ENCODE data around the gene FNIP1. TPM values are rescaled to one million over a fixed set of nuclear protein-coding genes. Genes with fewer than 3 reads are reported as not detected.

Gene FNIP1
- total RNA-seq, 2 donors from 2014 or later, result 23.5 to 24.2 TPM

DNA sequence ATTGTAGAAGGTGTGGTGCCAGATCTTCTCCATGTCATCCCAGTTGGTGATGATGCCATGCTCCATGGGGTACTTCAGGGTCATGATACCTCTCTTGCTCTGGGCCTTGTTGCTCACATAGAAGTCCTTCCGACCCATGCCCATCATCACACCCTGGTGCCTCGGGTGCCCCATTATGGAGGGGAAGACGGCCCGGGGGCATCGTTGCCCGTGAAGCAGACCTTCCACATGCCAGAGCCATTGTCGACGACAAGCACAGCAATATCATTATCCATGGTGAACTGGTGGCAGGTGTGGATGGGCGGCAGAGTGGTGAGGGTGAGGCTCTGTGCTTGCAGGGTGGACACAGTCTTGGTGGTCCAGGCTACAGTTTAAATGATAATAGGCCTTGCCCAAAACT is 137.0 kb downstream of the FNIP1 start:
- DNase-seq, result no peak
- ATAC-seq, result no peak
- intact Hi-C loops (cut with DNase I), result no loop called here

DNA sequence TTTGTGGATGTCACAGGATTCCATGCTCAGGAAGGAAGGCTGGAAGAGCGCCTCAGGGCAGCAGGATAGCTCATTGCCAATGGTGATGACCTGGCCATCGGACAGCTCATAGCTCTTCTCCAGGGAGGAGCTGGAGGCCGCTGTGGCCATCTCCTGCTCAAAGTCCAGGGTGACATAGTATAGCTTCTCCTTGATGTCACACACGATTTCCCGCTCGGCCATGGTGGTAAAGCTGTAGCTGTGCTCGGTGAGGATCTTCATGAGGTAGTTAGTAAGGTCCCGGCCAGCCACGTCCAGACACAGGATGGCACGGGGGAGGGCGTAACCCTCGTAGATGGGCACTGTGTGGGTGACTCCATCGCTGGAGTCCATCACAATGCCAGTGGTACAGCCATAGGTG is 137.5 kb downstream of the FNIP1 start:
- ATAC-seq (no peak), DNase-seq (no peak)
- intact Hi-C loops (cut with DNase I), result no loop called here

DNA sequence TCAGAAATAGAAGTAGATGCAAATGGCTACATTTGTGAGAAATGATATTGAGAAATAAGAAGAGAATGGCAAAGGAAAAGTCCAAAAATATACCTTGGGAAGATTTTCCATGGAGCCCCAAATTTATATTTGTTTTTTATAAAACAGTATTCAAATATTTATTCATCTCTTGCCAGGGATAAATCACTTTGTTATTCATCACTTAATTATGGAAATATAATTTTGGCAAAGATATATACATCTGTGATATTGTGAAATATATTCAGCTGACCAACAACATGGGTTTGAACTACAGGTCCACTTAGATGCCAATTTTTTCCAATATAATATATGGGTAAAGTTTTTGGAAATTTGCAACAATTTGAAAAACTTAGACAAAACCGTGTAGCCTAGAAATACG is 142.0 kb downstream of the FNIP1 start:
- intact Hi-C loops (cut with DNase I), result no loop called here
- ATAC-seq (no peak), DNase-seq (no peak)

DNA sequence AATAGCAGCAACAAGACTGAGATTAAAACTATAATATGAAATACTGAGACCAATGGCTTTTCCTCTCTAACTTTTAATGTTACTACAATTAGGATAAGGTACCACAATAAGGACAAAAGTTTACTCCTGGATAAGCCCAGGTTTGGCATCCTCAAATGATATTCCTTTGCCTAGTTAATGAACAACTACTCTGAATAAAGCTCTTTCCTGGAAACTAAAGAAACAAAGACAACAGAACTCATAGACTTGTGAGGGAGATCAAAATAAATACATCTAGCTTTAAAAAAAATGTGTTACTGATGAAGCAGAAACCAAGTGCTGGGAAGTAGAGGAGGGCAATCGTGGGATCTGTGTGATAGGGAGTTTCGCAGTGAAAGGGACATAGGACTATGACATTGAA is 142.5 kb downstream of the FNIP1 start:
- intact Hi-C loops (cut with DNase I), result no loop called here
- DNase-seq (no peak), ATAC-seq (no peak)

DNA sequence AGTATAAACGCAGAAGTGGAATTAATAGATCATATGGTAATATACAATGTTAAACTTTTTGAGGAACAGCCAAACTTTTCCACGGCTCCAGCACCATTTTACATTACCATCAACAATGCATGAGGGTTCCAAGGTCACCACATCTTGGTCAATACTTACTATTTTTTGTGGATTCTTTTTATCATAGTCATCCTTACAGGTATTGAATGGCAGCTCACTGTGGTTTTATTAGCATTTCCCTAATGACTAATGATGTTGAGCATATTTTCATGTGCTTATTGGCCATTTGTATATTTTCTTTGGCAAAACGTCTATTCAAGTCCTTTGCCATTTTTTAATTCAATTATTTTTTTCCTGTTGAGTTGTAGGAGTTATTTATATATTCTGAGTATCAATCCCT is 147.7 kb downstream of the FNIP1 start:
- no peak for ATAC-seq
- no peak for DNase-seq
- intact Hi-C loops (cut with DNase I), result no loop called here

DNA sequence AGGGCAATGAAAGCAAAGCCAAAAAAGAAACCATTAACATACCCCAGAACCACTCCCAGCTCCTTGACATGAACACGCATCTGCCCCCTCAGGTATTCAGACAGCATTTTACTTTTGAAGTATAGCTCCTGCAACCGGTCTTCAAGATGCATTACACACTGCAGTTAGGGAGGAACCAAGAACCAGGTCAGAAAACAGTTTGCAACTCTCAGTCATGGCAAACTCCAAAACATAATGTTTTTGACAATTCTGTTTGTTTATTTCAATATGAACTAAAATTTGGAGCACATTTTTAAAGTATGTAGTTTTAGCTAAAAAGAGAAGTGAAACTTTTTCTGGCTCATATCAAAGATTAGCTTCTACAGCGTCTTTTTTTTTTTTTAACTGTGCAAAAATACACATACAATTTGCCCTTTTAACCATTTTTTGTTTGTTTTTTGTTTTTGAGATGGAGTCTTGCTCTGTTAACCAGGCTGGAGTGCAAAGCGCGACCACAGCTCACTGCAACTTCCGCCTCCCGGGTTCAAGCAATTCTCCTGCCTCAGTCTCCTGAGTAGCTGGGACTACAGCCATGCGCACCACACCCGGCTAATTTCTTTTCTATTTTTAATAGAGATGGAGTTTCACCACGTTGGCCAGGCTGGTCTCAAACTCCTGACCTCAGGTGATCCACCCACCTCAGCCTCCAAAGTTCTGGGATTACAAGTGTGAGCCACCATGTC is 149.6 kb downstream of the FNIP1 start:
- intact Hi-C loops (cut with DNase I), result no loop called here
- ATAC-seq (no peak), DNase-seq (no peak)

DNA sequence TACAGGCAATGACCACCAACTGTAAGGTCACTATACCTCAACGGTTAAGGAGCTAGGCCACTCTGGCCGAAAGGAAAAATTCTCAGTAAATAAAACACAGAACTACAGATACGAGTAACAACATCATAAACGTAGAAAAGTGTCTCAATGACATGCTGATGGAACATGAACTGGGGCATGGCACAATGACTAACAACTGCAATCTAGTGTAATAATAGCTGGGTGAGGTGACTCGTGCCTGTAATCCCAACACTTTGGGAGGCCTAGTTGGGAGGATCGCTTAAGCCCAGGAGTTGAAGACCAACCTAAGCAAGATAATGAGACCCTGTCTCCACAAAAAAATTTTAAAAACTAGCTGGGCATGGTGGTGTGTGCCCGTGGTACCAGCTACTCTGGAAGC is 152.0 kb downstream of the FNIP1 start:
- no peak for ATAC-seq

DNA sequence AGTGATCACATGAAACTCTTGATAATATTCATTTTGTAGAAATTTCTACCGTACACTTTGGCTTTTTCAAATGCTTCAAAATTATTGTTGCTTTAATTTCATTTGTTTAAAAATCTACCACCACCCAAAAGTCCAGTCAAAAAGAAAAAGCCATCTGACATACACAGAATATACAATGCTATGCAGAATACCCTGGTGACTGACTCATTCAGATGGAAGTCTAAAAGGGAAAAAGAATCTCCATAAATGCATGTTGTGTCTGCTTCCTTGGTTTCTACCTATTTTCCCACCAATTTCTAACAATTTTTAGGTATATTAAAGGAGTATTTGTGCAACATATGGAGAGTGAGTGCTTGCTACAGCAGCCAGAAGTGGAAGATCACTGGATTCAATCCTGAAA is 152.4 kb downstream of the FNIP1 start:
- intact Hi-C loops (cut with DNase I), result no loop called here
- ATAC-seq (no peak), DNase-seq (no peak)

More for the DNA sequence above, 152.0 kb downstream of the FNIP1 start:
- no peak for DNase-seq
- intact Hi-C loops (cut with DNase I), result no loop called here

DNA sequence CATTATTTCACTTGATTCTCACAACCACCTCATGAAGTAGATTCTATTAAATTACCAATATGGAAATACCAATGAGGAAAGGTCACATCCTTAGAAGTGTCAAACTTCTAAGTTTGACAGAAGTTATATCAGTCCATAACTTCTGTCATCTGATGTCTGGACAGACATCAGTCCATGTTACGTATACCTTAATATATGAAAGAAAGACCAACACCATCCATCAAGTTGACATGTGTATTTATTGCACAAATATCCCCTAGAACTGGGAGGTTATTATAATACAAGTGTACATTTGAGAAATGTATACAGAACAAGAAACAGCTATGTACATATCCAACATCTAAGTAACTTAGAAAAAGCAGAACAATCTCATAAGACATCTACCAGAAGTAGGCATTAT is 155.3 kb downstream of the FNIP1 start:
- intact Hi-C loops (cut with DNase I), result no loop called here
- DNase-seq, result no peak
- ATAC-seq, result no peak

DNA sequence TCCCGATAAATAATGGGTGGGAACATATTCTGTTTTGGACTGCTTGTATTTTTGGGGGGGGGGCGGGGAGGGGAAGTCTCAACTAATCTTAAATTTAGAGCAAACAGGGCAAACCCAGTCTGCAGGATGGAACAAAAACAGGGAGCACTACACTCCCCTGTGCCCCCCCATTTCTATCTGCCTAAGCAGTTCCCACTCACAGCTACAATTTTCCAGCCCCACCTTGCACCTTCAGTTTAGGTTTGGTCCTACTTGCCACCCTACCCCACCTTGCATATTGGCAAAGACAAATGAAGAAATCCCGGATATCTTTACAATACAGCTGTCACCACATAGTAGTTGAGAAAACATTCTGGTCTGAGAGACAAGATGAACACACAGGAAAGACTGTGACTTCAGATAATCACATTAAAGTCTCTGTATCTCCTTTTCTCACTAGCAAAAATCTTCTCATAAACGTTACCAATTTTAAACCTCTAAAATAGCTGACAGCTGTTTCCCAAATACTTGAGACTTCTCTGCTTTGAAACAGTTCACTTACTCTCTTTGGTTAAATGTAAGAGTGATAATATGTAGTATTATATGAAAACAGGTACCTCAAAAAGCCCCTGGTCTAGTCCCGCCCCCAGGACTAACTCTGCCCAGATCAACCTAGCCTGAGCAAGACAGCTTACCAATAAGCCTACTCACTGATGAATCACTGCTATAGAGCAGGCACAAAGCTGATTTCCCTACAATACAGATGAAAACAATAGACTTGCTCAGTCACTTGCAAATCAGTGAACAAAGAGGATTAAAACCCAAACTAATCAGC is 156.6 kb downstream of the FNIP1 start:
- ATAC-seq (no peak), DNase-seq (no peak)
- intact Hi-C loops (cut with DNase I), result no loop called here

DNA sequence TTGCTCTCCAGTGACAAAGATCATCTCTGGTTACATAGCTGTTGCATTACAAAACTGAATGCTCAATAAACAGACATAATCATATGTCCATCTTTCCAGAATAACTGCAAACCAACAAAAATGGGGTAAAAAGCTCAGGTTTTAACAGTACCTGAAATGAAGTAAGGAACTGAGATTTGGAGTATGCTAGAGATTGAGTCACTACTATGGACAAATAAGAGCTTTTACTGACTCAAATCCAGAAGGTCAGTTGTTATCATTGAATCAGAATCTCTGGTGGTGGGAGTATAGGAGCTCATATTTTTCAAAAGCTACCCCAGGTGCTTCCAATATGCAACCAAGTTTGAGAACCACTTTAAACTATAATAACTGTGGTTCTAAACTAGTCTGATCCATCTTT is 157.7 kb downstream of the FNIP1 start:
- DNase-seq (no peak), ATAC-seq (no peak)
- intact Hi-C loops (cut with DNase I), result no loop called here

DNA sequence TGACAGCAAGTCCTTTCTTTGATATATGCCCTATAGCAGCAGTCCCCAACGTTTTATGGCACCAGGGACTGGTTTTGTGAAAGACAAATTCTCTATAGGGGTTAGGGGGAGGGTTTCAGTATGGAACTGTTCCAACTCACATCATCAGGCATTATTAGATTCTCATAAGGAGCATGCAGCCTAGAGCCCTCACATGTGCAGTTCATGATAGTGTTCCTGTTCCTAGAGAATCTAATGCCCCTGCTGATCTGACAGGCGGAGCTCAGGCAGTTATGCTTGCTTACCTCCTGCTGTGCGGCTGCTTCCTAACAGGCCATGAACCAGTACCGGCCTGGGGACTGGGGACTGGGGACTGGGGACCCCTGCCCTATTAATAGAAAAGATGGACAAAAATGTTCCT is 159.1 kb downstream of the FNIP1 start:
- no peak for DNase-seq
- no peak for ATAC-seq
- intact Hi-C loops (cut with DNase I), result no loop called here

DNA sequence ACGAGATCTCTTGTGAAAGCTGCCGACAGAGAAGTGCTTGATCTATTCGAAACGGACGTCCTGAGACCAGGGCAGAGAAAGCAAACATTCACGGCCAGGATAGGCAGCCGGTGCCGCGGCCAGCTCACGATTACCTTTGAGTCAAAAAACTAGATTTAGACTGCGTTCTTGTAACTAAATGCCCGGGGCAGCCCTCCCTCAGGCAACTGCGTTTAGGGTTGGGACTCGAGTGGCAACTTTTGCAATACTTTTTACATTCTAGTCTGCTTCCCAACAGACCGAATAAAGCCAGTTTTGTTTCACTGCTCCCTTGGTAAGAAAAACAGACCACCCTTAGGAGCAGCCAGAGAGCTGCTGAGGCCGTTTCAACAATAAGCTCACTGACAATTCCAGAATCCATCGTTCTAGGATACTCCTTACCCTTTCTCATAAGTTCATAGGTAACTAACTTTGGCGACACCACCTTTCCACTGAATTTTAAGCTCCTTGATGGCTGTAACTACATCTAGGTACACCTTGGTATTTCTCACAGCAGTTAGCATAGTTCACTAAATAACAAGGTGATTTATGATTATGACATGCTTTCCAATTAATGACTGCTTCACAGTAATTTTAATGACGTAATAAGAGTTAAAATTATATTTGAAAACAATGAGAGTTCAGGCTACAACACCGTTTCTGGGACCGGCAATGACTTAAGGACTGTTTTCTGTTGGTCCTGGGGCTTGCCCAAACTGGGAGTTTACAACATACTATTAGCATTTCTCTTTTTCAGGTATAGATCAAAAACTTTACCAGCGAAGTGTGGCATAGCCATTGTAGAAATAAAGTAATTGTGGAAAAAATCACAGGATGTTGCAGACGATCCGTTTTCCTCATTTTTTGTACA is 160.9 kb downstream of the FNIP1 start:
- intact Hi-C loops (cut with DNase I), result loop anchor here in 1 of 2 donors (2.0 kb wide), 1 partner anchor 161 kb away; the partner anchor contains the start of gene FNIP1
- DNase-seq, result no peak
- peak; percentile 3 to 6 for ATAC-seq

DNA sequence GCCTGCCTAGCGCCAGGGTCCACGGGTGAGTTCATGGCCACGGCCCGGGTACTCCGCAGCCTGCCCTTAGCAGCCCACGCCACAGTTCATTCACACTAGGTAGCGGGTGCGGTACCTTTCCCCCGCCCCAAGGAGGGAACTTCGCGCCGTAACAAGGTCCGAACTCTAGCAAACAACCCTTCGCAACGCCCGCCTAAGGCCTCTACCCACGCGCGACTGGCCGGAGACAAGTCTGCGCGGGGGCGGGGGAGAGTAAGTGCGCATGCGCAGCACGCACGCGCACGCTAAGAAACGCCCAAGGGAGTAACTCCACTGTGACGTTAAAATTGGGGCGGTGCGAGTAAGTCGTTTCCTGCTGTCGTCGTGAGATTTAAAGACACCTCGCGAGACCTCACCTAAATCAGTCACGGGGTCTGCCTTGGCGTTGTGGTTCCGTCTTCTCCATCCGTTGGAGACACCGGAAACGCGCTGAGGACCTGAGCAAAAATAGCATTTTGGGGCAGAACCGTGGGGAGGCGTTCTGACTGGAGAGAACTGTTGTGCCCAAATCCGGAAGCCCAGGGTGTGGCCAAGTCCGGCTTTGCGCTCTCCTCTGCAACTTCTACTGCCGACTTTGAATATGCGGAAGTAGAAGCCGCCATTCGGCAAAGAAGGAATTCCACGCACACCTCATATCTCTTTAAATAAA is 161.7 kb downstream of the FNIP1 start, which contains the start of gene RAPGEF6:
TSS of gene RAPGEF6 (minus strand) at position 234 of the 688 bp plus-strand sequence. CDS start at position 35, 199 bp downstream.
- DNase-seq (peak; percentile 98), ATAC-seq (peak; percentile 96 to 97)
- intact Hi-C loops (cut with DNase I), result loop anchor here in 1 of 2 donors (2.0 to 5.0 kb wide), 2 partner anchors 38 to 162 kb away; partner anchors contain the start of gene FNIP1

DNA sequence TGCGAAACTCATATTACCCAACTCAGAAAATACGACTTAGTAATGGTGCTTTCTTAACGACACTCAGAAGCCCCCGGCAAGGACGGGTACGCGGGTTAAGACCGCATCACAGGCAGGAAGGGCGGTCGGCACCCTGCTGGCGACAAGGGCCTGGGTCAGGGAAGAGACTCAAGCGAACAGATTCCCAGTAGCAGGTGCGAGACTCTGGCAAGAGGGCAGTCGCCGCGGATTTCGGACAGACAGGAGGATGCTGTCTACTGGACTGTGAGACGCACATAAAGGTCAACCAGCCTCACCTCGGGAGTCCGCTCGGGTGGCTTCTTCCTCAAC is 162.2 kb downstream of the FNIP1 start:
- peak; percentile 66 for DNase-seq
- intact Hi-C loops (cut with DNase I), result loop anchor here in 1 of 2 donors (2.0 to 5.0 kb wide), 2 partner anchors 37 to 162 kb away; partner anchors contain the start of gene FNIP1

DNA sequence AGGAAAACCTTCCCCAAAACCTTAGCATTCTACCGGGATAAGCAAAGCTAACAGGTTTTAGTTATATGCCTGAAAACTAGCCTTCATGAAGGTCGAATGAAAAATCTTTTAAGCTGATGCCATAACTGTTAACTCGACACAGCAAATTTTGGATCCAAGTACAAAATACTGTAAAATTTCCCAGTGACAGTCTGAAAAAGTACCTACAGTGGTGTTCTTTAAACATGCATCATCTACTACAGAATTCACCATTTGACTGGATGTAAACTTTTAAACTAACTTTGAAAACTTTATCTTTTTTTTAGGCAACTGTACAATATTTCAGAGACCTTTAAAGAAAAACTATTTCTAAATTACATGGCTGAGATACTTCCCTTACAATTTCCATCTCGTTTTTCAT is 162.6 kb downstream of the FNIP1 start:
- intact Hi-C loops (cut with DNase I), result loop anchor here in 1 of 2 donors (2.0 to 5.0 kb wide), 2 partner anchors 37 to 163 kb away; partner anchors contain the start of gene FNIP1
- DNase-seq (no peak), ATAC-seq (no peak)

More for the DNA sequence above, 162.2 kb downstream of the FNIP1 start:
- peak; percentile 34 to 50 for ATAC-seq

DNA sequence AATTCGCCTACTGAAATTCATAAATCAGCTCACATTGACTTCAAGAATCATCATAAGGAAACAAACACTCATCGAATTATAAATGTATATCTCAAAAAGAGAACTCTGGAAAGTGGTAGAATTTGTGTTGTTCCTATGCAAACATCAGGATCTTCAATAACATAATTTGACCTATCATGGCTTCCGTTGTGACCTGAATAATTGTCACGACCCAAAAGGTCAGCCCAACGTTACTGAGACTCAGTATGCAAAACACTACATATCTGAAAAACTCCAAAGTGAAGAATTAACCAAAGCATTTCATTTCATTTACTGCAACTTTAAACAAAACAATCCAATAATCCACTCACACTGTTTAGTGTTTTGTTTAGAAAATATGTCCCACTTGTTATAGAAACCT is 163.0 kb downstream of the FNIP1 start:
- no peak for ATAC-seq
- intact Hi-C loops (cut with DNase I), result loop anchor here in 1 of 2 donors (2.0 to 5.0 kb wide), 2 partner anchors 37 to 163 kb away; partner anchors contain the start of gene FNIP1

DNA sequence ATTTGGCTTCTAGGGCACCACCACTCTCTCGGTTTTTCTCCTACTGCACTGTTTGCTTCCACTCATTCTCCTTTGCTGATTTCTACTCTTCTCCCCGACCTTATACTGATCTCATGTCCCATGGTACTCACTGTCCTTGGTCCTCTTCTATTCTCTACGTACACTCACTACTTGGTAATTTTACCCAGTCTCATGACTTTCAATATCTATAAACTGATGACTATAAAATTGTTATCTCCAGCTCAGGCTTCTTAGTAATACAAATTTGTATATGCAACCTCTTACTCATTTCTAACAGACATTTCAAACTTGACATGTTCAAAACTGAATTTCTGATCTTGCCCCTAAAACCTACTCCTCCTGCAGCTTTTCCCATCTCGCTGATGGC is 165.9 kb downstream of the FNIP1 start:
- DNase-seq, result no peak
- no peak for ATAC-seq
- intact Hi-C loops (cut with DNase I), result loop anchor here in 1 of 2 donors (5.0 kb wide), 1 partner anchor 34 kb away; no protein-coding TSS in a partner anchor

More for the DNA sequence above, 163.0 kb downstream of the FNIP1 start:
- DNase-seq, result no peak

Measured in left cardiac atrium (tissue), 4 donors.